ENCODE measurements around the gene FFAR1. TPM values are rescaled to one million over a fixed set of nuclear protein-coding genes. Genes with fewer than 3 reads are reported as not detected.
A peak's percentile ranks its signal among the peaks of the same experiment; 100 is the strongest.
"Not testable (repeated sequence)": the region's sequence is repeated elsewhere in the genome, so short reads cannot be mapped to it uniquely, and the experiment has no call there.

FFAR1 gene
- total and polyA plus RNA-seq, 11 donors, result not detected

GRCh38 chr19:35373492-35373891 is 25.8 kb downstream of the FFAR1 start:
- no peak for TF ChIP-seq POLR2A (IDR thresholded peaks at IDR 0.05)

GRCh38 chr19:35374031-35374430 is 26.3 kb downstream of the FFAR1 start:
- H3K36me3 ChIP-seq; H3K9me3 ChIP-seq; intact Hi-C loops (cut with DNase I); ATAC-seq; H3K27ac ChIP-seq; H3K27me3 ChIP-seq; DNase-seq; H3K4me3 ChIP-seq; H3K4me1 ChIP-seq: not testable (repeated sequence)

More at GRCh38 chr19:35373492-35373891, 25.8 kb downstream of the FFAR1 start:
- no peak overlapping the region for H3K4me3 ChIP-seq
- no peaks in the 10 kb centered on the region for H3K36me3 ChIP-seq
- WGBS, 4 donors, result 86 to 90% (median 89%) methylated on average over 7 of the region's 7 CpGs
- ATAC-seq, result no peak
- H3K27ac ChIP-seq, result no peak overlapping the region
- peaks cover 0 to 4% (median 0%) of the 10 kb centered on the region in 9 donors for H3K27me3 ChIP-seq
- peaks cover 0 to 4% (median 0%) of the 10 kb centered on the region in 12 donors for H3K9me3 ChIP-seq
- H3K4me1 ChIP-seq, result peaks cover 0 to 4% (median 0%) of the 10 kb centered on the region in 12 donors
- intact Hi-C loops (cut with DNase I), result no loop called here
- DNase-seq, result no peak

- no peak overlapping the region for H3K27ac ChIP-seq
- intact Hi-C loops (cut with DNase I), result no loop called here
- ATAC-seq, result no peak
- no peaks in the 10 kb centered on the region for H3K36me3 ChIP-seq
- peaks cover 0 to 6% (median 0%) of the 10 kb centered on the region in 12 donors for H3K9me3 ChIP-seq
- TF ChIP-seq POLR2A (IDR thresholded peaks at IDR 0.05) (no peak), CTCF (IDR thresholded peaks at IDR 0.05) (no peak)
- WGBS, 4 donors, result 82 to 88% (median 84%) methylated on average over 12 of the region's 12 CpGs
- H3K4me1 ChIP-seq, result peaks cover 0 to 10% (median 0%) of the 10 kb centered on the region in 12 donors
- no peak overlapping the region for H3K4me3 ChIP-seq
- H3K27me3 ChIP-seq, result peaks cover 0 to 4% (median 0%) of the 10 kb centered on the region in 9 donors
- DNase-seq, result no peak
Observed at GRCh38 chr19:35375505-35376307, 28.0 kb downstream of the FFAR1 start.

- H3K36me3 ChIP-seq, result no peaks in the 10 kb centered on the region
- H3K9me3 ChIP-seq, result peaks cover 0 to 6% (median 0%) of the 10 kb centered on the region in 12 donors
- H3K27me3 ChIP-seq, result peaks cover 0 to 9% (median 0%) of the 10 kb centered on the region in 9 donors
- no peak overlapping the region for H3K4me3 ChIP-seq
- no peak for TF ChIP-seq POLR2A (IDR thresholded peaks at IDR 0.05)
- no peak for TF ChIP-seq CTCF (IDR thresholded peaks at IDR 0.05)
- peak in 3 of 5 donors; percentile 35 to 54 (median 39) for DNase-seq
- ATAC-seq, result peak in 1 of 4 donors; percentile 10
- peaks cover 0 to 11% (median 0%) of the 10 kb centered on the region in 12 donors for H3K4me1 ChIP-seq
- WGBS, 4 donors, result 45 to 55% (median 50%) methylated on average over 1 of the region's 1 CpG
- H3K27ac ChIP-seq, result peak overlapping the region in 1 of 12 donors; percentile 43
- intact Hi-C loops (cut with DNase I), result no loop called here
Observed at GRCh38 chr19:35377656-35378055, 30.0 kb downstream of the FFAR1 start.

- ATAC-seq (no peak), DNase-seq (no peak)
- TF ChIP-seq POLR2A (IDR thresholded peaks at IDR 0.05), result no peak
- TF ChIP-seq CTCF (IDR thresholded peaks at IDR 0.05), result no peak
- Histone ChIP-seq H3K4me1 (peaks cover 0 to 11% (median 0%) of the 10 kb centered on the region in 12 donors), H3K4me3 (no peak overlapping the region), H3K27ac (no peak overlapping the region), H3K36me3 (no peaks in the 10 kb centered on the region), H3K9me3 (peaks cover 0 to 6% (median 0%) of the 10 kb centered on the region in 12 donors), H3K27me3 (peaks cover 0 to 9% (median 0%) of the 10 kb centered on the region in 9 donors)
- intact Hi-C loops (cut with DNase I), result no loop called here
- 93 to 99% (median 95%) methylated on average over 3 of the region's 3 CpGs for WGBS, 4 donors
Observed at GRCh38 chr19:35378356-35378755, 30.7 kb downstream of the FFAR1 start.

GRCh38 chr19:35379545-35379944 is 31.8 kb downstream of the FFAR1 start:
- H3K27me3 ChIP-seq; H3K9me3 ChIP-seq; ATAC-seq; DNase-seq; H3K4me3 ChIP-seq; H3K36me3 ChIP-seq; H3K27ac ChIP-seq; intact Hi-C loops (cut with DNase I): not testable (repeated sequence)
- peaks cover 0 to 11% (median 0%) of the 10 kb centered on the region in 12 donors for H3K4me1 ChIP-seq
- WGBS, 4 donors, result 92 to 97% (median 96%) methylated on average over 5 of the region's 5 CpGs
